Activated naive CD8-positive, alpha-beta T cell treated with anti-CD3 and anti-CD28 coated beads for 36 hours (primary cell): Measurements from ENCODE around the gene ANKZF1. TPM values are rescaled to one million over a fixed set of nuclear protein-coding genes. Genes with fewer than 3 reads are reported as not detected.
"Not testable (repeated sequence)": the region's sequence is repeated elsewhere in the genome, so short reads cannot be mapped to it uniquely, and the experiment has no call there.

Experiments
- DNase-seq: peaks from one replicate; pipeline ENCODE4 v3.0.0; 2021
- H3K27ac Mint-ChIP-seq: one replicate; pipeline ENCODE4 v1.8.0; 2022; ENCODE audit warnings: mild to moderate bottlenecking, moderate library complexity, mixed read lengths
- H3K27me3 Mint-ChIP-seq: one replicate; pipeline ENCODE4 v1.8.0; 2022; ENCODE audit warnings: mild to moderate bottlenecking, mixed read lengths
- H3K36me3 Mint-ChIP-seq: one replicate; pipeline ENCODE4 v1.8.0; 2021; ENCODE audit warnings: mild to moderate bottlenecking, mixed read lengths
- H3K4me1 Mint-ChIP-seq: one replicate; pipeline ENCODE4 v1.8.0; 2021; ENCODE audit warnings: mixed read lengths
- H3K4me3 Mint-ChIP-seq: one replicate; pipeline ENCODE4 v1.8.0; 2022; ENCODE audit warnings: mild to moderate bottlenecking, moderate library complexity, mixed read lengths
- H3K9me3 Mint-ChIP-seq: one replicate; pipeline ENCODE4 v1.8.0; 2022; ENCODE audit warnings: mixed read lengths
- total RNA-seq, 2 experiments: library from RNA; stranded (reverse); gene quantifications; one replicate each; pipeline ENCODE4 v1.2.3, GENCODE V29; 2021

The ANKZF1 gene, protein sequence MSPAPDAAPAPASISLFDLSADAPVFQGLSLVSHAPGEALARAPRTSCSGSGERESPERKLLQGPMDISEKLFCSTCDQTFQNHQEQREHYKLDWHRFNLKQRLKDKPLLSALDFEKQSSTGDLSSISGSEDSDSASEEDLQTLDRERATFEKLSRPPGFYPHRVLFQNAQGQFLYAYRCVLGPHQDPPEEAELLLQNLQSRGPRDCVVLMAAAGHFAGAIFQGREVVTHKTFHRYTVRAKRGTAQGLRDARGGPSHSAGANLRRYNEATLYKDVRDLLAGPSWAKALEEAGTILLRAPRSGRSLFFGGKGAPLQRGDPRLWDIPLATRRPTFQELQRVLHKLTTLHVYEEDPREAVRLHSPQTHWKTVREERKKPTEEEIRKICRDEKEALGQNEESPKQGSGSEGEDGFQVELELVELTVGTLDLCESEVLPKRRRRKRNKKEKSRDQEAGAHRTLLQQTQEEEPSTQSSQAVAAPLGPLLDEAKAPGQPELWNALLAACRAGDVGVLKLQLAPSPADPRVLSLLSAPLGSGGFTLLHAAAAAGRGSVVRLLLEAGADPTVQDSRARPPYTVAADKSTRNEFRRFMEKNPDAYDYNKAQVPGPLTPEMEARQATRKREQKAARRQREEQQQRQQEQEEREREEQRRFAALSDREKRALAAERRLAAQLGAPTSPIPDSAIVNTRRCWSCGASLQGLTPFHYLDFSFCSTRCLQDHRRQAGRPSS
- 100 to 1,000 TPM; 102 to 114 TPM for total RNA-seq

DNA sequence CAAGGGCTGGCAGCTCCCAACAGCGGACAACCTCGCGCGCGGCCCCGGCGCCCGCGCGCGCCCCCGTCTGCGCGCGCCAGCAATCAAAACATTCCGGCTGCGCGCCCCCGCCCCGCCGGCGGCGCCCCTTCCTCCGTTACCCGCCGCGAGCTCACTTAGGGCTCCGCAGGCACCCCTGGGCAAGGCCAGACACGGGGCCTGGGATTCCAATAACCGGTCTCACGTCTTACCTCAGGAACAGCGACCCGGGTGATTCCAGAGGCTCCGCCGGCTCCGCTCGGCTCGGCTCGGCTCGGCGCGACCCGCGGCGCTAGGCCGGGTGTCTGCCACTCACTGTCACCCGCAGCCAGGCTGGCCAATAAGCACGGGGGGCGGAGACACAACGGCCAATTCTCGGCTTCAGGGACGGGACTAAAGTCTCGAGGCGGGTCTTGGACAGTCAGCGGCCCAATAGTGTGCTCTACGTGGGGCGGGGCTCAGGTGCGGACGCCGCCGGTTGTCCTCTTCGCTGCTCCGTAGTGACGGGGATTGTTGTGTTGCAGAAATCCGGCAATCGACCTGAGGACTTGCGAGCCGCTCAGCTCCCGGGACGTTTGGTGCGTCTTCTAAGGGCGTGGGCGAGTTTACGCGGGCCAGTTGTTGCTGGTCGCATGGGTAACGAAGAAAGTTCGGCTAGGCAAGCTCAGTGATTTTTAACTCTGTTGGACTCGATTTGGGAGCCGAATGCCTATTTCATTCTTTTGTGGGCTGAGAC, at the start of gene ANKZF1, which contains the start of gene ATG9A:
TSS of gene ANKZF1 (plus strand) at position 502 of the 754 bp plus-strand sequence. CDS start 452 bp downstream, outside the sequence.
TSS of gene ATG9A (minus strand) at position 332 of the 754 bp plus-strand sequence. CDS start 1,612 bp downstream, outside the sequence.
- peaks cover 36% of the 10 kb centered on the region for H3K4me1 Mint-ChIP-seq
- peak within 1 kb of the TSS; percentile 98 for H3K4me3 Mint-ChIP-seq
- no peaks in the 10 kb centered on the region for H3K9me3 Mint-ChIP-seq

DNA sequence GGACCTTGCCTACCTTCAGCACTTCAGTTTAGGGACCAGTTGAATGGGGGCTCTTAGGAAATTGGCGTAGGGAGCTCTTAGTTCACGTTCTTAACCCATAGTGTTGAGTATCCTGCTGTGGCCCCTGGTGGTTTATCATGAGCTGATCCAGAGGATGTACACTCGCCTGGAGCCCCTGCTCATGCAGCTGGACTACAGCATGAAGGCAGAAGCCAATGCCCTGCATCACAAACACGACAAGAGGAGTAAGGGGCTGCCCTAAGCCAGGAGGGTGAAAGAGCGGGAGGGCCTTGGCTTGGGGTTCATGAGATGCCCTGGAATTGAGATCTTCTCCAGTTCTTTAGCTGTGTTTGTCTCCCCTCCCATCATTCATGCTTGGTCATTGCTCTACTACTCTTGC, 48.6 kb upstream of the ANKZF1 start:
- DNase-seq = no peak
- H3K27me3 Mint-ChIP-seq = no peaks in the 10 kb centered on the region
- peaks cover 15% of the 10 kb centered on the region for H3K36me3 Mint-ChIP-seq
- H3K4me3 Mint-ChIP-seq = no peak overlapping the region
- H3K27ac Mint-ChIP-seq = peak overlapping the region; percentile 62
- no peaks in the 10 kb centered on the region for H3K9me3 Mint-ChIP-seq
- peaks cover 45% of the 10 kb centered on the region for H3K4me1 Mint-ChIP-seq

More for the DNA sequence above, at the start of gene ANKZF1, which contains the start of gene ATG9A:
- peak; percentile 99 for DNase-seq
- peaks cover 58% of the 10 kb centered on the region for H3K36me3 Mint-ChIP-seq
- no peaks in the 10 kb centered on the region for H3K27me3 Mint-ChIP-seq
- H3K27ac Mint-ChIP-seq = peak within 1 kb of the TSS; percentile 100

DNA sequence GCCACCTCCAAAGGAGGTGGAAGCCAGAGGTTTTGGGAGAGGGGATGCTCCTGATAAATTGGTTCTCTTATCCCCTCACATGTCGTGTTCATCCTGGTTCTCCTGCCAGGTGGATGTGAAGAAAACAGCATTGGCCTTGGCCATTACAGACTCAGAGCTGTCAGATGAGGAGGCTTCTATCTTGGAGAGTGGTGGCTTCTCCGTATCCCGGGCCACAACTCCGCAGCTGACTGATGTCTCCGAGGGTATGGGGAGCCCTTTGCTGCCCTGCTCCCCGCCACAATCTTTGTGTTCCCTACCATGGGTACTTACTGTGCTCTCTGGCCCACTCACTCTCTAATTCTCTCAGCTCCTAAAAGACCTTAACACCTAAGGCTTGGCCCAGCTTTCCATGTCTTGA, 48.1 kb upstream of the ANKZF1 start:
- Mint-ChIP-seq H3K9me3 (no peaks in the 10 kb centered on the region), H3K36me3 (peaks cover 15% of the 10 kb centered on the region), H3K27ac (peak overlapping the region; percentile 62), H3K4me3 (no peak overlapping the region), H3K27me3 (no peaks in the 10 kb centered on the region), H3K4me1 (peaks cover 47% of the 10 kb centered on the region)
- DNase-seq = no peak

DNA sequence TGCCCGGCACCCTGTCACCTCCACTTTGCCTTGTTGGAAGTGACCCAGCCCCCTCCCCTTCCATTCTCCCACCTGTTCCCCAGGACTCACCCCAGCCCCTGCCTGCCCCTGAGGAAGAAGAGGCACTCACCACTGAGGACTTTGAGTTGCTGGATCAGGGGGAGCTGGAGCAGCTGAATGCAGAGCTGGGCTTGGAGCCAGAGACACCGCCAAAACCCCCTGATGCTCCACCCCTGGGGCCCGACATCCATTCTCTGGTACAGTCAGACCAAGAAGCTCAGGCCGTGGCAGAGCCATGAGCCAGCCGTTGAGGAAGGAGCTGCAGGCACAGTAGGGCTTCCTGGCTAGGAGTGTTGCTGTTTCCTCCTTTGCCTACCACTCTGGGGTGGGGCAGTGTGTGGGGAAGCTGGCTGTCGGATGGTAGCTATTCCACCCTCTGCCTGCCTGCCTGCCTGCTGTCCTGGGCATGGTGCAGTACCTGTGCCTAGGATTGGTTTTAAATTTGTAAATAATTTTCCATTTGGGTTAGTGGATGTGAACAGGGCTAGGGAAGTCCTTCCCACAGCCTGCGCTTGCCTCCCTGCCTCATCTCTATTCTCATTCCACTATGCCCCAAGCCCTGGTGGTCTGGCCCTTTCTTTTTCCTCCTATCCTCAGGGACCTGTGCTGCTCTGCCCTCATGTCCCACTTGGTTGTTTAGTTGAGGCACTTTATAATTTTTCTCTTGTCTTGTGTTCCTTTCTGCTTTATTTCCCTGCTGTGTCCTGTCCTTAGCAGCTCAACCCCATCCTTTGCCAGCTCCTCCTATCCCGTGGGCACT, 47.1 kb upstream of the ANKZF1 start:
- no peak for DNase-seq
- peak overlapping the region; percentile 62 for H3K27ac Mint-ChIP-seq
- H3K27me3 Mint-ChIP-seq = no peaks in the 10 kb centered on the region
- H3K36me3 Mint-ChIP-seq = peaks cover 16% of the 10 kb centered on the region
- H3K4me1 Mint-ChIP-seq = peaks cover 56% of the 10 kb centered on the region
- H3K9me3 Mint-ChIP-seq = no peaks in the 10 kb centered on the region
- no peak overlapping the region for H3K4me3 Mint-ChIP-seq

DNA sequence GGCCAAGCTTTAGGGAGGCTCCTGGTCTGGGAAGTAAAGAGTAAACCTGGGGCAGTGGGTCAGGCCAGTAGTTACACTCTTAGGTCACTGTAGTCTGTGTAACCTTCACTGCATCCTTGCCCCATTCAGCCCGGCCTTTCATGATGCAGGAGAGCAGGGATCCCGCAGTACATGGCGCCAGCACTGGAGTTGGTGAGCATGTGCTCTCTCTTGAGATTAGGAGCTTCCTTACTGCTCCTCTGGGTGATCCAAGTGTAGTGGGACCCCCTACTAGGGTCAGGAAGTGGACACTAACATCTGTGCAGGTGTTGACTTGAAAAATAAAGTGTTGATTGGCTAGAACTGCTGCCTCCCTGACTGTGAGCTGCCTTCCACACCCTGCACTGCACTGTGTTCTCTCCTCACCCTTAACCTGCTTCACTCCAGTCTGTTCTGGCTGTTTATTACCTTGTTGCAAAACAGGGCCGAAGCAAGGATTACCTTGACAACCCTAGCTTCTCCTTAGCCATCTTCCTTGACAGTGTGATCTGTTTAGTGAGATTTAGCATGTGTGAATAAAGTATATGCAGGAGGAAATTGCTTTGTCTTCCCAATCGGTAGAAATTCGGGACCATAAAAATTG, 46.3 kb upstream of the ANKZF1 start:
- Mint-ChIP-seq H3K4me3 (no peak overlapping the region), H3K27ac (peak overlapping the region; percentile 62), H3K9me3 (no peaks in the 10 kb centered on the region), H3K4me1 (peaks cover 56% of the 10 kb centered on the region), H3K27me3 (no peaks in the 10 kb centered on the region), H3K36me3 (peaks cover 18% of the 10 kb centered on the region)
- DNase-seq = no peak

DNA sequence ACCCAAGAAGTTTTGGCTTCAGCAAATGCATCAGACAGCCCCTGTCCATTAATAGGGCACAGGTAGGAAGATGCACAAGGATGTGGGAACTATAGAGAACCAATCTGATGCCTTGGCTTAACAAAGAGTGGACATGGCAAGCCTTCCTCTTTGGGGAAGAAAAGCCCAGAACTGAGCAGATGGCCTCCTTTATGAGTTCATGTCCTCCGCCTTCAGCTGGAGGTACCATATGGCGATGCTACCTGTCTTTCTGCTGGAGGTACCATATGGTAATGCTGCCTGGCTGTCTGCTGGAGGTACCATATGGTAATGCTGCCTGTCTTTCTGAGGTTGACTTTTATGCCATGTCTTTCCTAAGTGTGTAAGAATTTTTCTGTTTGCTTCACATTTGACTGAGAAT, 45.5 kb upstream of the ANKZF1 start:
- H3K36me3 Mint-ChIP-seq = peaks cover 18% of the 10 kb centered on the region
- DNase-seq = no peak
- H3K27ac Mint-ChIP-seq = no peak overlapping the region
- H3K27me3 Mint-ChIP-seq = no peaks in the 10 kb centered on the region
- H3K4me3 Mint-ChIP-seq = no peak overlapping the region
- peaks cover 54% of the 10 kb centered on the region for H3K4me1 Mint-ChIP-seq
- no peaks in the 10 kb centered on the region for H3K9me3 Mint-ChIP-seq

DNA sequence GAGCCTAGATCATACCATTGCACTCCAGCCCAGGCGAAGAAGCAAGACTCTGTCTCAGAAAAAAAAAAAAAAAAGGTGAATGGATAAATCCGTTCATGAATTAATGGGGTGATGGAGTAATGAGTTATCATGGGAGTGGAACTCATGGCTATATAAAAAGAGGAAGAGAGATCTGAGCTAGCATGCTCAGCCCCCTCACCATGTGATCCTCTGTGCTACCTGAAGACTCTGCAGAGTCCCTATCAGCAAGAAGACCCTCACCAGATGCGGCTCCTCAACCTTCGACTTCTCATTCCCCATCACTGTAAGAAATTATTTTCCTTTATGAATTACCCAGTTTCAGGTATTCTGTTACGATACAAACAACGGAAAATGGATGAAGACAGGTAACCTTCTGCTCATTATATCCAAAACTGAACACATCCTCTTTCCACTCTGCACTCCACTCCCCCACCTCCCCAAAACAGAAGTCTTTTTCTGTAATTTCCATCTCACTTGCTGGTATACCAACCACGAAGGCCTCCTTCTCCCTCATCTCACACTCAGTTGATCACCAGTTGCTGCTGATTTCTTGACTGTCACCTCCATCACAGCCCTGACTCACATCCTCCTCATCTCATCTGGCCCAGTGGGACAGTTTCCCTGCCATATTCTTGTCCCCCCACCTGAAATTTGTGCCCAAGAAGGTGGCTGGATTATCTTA, 42.7 kb upstream of the ANKZF1 start:
- H3K27me3 Mint-ChIP-seq = no peaks in the 10 kb centered on the region
- H3K4me3 Mint-ChIP-seq = peak overlapping the region; percentile 7
- peak overlapping the region; percentile 80 for H3K27ac Mint-ChIP-seq
- DNase-seq = no peak
- H3K4me1 Mint-ChIP-seq = peaks cover 31% of the 10 kb centered on the region
- no peaks in the 10 kb centered on the region for H3K9me3 Mint-ChIP-seq
- H3K36me3 Mint-ChIP-seq = peaks cover 12% of the 10 kb centered on the region

DNA sequence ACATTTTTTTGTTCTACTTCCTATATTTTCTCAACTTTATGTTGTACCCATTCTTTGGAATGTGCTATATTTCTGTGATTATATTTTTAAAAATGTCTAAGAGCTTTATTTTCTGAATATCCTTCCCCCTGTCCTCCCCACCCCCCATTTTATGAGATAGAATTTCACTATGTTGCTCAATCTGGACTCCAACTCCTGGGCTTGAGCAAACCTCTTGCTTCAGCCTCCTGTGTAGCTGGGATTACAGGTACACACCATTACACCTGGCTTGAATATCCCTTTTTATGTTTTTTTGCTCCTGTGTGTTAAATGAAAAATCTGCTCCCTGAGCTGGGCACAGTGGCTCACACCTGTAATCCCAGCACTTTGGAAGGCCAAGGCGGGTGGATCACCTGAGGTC, 32.2 kb upstream of the ANKZF1 start:
- H3K4me3 Mint-ChIP-seq = no peak overlapping the region
- DNase-seq = no peak
- H3K36me3 Mint-ChIP-seq = peaks cover 7% of the 10 kb centered on the region
- no peaks in the 10 kb centered on the region for H3K27me3 Mint-ChIP-seq
- H3K9me3 Mint-ChIP-seq = peaks cover 5% of the 10 kb centered on the region
- H3K27ac Mint-ChIP-seq = no peak overlapping the region
- peaks cover 20% of the 10 kb centered on the region for H3K4me1 Mint-ChIP-seq

DNA sequence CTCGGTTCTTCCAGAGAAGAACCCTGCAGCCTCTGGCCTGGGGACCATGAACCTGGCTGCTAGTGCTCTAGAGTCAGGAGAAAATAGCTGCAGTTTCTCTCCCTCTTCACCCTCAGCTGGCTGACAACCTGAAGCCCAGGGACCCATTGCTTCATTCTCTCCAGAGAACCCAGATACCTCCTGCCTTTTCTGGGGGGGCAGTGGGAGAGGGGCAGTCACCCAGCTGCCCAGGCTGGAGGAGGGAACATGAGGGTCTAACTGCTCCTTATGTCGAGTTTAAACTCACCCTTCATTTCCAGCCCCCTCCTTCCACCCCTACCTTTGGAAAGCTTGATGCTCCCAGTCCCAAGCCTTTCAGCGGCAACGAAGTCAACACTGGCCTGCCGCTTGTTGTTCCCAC, 30.6 kb upstream of the ANKZF1 start:
- no peak for DNase-seq
- Mint-ChIP-seq H3K27ac (no peak overlapping the region), H3K36me3 (peaks cover 12% of the 10 kb centered on the region), H3K9me3 (peaks cover 13% of the 10 kb centered on the region), H3K27me3 (no peaks in the 10 kb centered on the region), H3K4me1 (peaks cover 20% of the 10 kb centered on the region), H3K4me3 (peak overlapping the region; percentile 80)

DNA sequence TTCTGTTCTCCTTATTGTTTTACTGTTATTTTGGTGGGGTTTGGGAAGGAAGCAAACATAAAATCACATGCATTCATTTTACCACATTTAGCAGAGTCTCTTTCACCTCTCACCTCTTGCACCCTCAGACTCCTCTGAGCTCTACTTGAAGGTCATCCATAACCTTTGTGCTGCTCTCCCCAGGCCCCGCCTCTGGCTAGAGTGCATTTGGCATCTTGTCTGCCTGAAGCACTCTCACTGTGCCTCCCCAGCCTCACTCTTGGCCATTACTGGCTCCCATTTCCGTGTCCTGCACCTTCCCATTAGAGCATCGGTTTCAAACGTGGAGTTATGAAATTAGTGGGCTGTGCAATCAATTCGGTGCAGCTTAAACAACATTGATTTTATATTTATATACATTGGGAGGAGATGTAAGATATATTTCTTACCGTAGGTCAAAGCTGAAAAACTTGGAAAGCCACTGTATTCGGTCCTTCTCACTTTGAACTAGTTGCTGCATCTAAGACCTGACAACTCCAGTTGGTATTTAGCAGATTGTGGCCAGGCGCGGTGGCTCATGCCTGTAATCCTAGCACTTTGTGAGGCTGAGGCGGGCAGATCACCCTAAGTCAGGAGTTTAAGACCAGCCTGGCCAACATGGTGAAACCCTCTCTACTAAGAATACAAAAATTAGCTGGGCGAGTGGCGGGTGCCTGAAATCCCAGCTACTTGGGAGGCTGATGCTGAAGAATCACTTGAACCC, 30.0 kb upstream of the ANKZF1 start:
- Mint-ChIP-seq H3K27me3 (no peaks in the 10 kb centered on the region), H3K27ac (peak overlapping the region; percentile 44), H3K36me3 (peaks cover 13% of the 10 kb centered on the region), H3K4me1 (peaks cover 20% of the 10 kb centered on the region), H3K4me3 (peak overlapping the region; percentile 80), H3K9me3 (peaks cover 17% of the 10 kb centered on the region)
- no peak for DNase-seq

DNA sequence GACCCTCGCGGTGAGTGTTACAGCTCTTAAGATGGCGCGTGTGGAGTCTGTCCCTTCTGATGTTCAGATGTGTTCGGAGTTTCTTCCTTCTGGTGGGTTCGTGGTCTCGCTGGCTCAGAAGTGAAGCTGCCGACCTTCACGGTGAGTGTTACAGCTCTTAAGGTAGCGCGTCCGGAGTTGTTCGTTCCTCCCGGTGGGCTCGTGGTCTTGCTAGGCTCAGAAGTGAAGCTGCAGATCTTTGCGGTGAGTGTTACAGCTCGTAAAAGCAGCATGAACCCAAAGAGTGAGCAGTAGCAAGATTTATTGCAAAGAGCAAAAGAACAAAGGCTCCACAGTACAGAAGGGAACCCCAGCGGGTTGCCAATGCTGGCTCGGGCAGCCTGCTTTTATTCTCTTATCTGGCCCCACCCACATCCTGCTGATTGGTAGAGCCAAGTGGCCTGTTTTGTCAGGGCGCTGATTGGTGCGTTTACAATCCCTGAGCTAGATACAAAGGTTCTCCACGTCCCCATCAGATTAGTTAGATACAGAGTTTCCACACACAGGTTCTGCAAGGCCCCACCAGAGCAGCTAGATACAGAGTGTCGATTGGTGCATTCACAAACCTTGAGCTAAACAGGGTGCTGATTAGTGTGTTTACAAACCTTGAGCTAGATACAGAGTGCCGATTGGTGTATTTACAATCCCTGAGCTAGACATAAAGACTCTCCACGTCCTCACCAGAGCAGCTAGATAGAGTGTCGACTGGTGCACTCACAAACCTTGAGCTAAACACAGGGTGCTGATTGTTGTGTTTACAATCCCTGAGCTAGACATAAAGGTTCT, 28.9 kb upstream of the ANKZF1 start:
- Mint-ChIP-seq H3K9me3 (peaks cover 17% of the 10 kb centered on the region), H3K27ac (peak overlapping the region; percentile 92), H3K4me3 (peak overlapping the region; percentile 80), H3K4me1 (peaks cover 20% of the 10 kb centered on the region), H3K36me3 (peaks cover 13% of the 10 kb centered on the region)
- not testable (repeated sequence) for H3K27me3 Mint-ChIP-seq
- DNase-seq = peak; percentile 69

DNA sequence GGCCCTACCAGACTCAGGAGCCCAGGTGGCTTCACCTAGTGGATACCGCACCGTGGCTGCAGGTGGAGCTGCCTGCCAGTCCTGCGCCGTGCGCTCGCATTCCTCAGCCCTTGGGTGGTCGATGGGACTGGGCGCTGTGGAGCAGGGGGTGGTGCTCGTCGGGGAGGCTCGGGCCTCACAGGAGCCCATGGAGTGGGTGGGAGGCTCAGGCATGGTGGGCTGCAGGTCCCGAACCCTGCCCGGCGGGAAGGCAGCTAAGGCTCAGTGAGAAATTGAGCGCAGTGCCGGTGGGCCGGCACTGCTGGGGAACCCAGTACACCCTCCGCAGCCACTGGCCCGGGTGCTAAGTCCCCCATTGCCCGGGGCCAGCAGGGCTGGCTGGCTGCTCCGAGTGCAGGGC, 28.3 kb upstream of the ANKZF1 start:
- Mint-ChIP-seq H3K9me3 (peaks cover 17% of the 10 kb centered on the region), H3K4me1 (peaks cover 25% of the 10 kb centered on the region), H3K36me3 (peaks cover 13% of the 10 kb centered on the region), H3K27ac (peak overlapping the region; percentile 92)
- not testable (repeated sequence) for H3K4me3 Mint-ChIP-seq, H3K27me3 Mint-ChIP-seq, DNase-seq
